HG03442 (cell line): ENCODE results near the gene GDF15.

ENCODE experiments used
- ATAC-seq: cut with Tn5 transposase; IDR thresholded peaks from one replicate; pipeline ENCODE4 v1.9.1; 2021; ENCODE audit warnings: mild to moderate bottlenecking, moderate library complexity; ENCODE audit not compliant: unreplicated experiment

The GDF15 gene

DNA sequence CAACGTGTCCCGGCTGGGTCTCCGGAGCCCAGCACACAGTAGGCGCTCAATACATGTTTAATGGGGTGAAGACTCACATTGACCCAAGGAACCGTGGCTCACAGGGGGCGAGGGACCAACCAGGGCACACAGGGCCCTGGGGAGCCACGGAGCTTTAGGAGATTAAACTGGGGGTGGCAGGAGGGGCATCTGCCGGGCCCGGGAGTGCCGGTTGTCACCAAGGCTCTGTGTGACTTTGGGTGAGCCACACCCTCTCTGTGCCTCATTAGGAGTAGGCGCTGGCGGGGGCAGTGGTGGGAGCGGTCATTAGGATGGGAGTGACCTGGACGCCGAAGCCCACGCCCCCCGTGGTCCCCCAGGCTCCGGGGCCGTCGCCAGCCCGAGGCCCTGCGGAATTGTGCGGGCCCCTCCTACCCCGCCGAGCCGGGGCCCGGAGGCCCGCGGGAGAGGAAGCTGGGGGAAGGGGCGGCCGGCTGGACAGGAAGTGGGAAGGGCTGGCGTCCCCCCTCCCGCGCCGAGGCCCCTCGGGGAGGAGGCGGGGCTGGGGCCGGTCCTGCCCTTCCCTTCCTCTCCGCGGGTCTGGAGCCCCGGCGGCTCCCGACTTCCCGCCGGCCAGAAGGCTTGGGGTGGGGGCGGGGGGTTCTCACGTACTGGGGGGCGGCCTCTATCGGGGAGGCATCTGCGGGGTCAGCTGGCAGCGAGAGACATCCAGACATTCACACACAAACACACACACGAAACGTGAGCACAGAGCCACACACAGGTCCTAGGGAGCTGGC lies 31.5 kb downstream of the GDF15 start:
- ATAC-seq: no peak

GRCh38 chr19:18418029-18418482 lies 32.1 kb downstream of the GDF15 start:
- no peak for ATAC-seq

GRCh38 chr19:18418483-18419194 lies 32.7 kb downstream of the GDF15 start:
- peak; percentile 2 for ATAC-seq

DNA sequence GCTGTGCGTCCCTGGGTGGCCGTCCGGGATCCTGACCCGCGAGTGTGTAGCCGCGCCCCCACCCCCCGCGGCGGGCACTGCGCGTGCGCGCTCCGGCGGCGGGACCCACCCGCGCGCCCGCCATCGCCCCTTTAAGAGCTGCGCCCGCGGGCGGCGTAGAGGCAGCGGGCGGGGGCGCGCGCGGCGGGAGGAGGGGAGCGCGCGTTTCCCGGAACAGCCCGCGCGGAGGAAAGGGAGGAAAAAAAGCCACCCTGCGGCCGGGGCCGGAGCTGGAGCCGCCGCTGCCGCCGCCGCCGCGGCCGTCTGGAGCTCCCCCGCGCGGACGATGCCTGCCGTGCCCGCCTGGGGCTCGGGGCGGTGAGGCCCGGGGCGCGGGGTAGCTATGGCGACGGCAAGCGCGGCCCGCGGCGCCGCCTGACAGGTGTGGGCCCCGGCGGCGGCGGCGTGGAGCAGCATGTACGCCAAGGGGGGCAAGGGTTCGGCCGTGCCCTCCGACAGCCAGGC lies 33.3 kb downstream of the GDF15 start, which contains the start of gene SSBP4:
Gene SSBP4, plus strand, starts transcription at position 204 of the 504 bp plus-strand sequence. Its CDS starts 251 bp downstream, at position 455.
- ATAC-seq: peak; percentile 36

DNA sequence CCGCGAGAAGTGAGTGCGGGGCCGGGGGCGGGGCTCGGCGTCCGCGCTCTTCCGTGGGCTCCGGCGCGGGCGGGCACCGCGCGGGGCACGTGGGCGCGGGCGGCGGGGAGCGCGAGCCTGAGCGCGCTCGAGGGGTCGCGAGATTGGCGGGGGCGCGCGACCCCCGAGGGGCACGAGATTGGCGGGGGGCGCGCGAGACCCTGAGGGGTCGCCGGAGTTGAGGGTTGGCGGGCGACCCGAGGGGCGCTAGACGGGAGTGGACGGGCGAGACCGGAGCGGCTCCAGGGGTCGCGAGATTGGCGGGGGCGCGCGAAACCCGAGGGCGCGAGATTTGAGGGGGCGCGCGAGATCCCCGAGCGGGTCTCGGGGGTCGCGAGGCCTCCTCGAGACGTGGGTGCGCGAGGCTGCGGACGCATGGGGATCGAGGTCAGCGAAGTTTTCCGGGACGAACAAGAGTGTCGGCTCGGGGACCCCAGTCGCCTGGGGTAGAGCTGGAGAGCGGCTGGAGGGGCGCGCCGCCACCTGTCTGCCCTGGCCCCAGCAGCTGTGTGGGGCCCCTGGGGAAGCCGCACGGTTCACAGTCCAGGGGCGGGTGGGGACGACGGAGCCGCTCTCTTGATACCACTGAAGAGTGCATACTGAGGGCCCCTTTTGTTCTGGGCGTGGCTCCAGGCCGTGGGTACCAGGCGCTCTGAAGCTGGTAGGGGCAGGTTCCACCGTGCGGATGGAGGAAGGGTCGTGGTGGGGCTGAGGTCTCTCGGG lies 33.9 kb downstream of the GDF15 start:
- ATAC-seq: peak; percentile 16

DNA sequence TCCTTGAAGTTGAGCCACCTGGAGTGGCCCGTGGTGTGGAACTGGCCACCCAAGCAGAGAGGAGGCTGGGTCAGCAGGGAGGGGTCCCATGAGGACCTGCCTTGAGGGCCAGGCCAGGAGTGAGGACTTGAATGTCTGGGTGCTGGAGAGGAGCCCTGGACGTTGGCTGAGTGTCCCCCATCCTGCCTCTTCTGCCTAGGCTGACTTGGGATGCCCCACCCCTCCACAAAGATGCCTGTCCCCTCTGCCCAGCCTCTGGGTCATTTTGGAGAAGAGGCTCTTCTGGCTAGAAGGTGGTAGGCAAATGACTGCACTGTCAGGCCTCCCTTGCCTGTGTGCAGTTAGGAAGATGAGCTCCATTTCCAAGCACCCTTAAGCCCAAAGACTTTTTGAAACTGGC lies 35.0 kb downstream of the GDF15 start:
- ATAC-seq: no peak

GRCh38 chr19:18421371-18421959 lies 35.5 kb downstream of the GDF15 start:
- no peak for ATAC-seq

DNA sequence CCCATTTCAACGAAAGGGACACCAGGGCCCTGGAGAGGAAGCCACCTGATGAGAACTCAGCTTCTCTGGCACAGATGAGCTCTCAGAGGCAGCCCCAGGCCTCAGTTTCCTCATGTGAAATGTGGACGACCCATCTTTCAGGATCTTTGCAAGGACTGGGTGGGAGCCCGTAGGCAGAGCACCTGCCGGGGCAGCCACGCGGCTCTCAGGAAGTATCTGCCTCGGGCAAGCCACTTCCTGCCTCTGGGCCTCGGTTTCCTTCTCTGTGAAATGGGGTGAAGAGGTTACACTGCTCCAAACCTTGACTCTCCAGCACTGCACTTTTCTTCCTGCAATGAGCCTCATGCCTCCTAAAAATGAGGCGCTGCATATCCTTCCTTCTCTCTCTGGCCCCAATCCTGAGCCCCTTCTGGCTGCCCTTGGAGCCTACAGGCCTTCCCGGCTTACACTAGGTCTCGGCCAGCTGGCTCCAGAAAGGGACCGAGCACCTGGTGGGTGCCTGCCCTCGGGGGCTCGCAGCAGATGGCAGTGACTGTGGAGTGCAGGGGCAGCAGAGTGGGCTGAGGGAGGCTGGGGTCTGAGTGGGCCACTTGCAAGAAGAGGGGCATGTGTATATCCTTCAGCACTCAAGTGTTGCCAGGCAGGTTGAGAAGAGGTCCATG lies 36.7 kb downstream of the GDF15 start:
- ATAC-seq: no peak

DNA sequence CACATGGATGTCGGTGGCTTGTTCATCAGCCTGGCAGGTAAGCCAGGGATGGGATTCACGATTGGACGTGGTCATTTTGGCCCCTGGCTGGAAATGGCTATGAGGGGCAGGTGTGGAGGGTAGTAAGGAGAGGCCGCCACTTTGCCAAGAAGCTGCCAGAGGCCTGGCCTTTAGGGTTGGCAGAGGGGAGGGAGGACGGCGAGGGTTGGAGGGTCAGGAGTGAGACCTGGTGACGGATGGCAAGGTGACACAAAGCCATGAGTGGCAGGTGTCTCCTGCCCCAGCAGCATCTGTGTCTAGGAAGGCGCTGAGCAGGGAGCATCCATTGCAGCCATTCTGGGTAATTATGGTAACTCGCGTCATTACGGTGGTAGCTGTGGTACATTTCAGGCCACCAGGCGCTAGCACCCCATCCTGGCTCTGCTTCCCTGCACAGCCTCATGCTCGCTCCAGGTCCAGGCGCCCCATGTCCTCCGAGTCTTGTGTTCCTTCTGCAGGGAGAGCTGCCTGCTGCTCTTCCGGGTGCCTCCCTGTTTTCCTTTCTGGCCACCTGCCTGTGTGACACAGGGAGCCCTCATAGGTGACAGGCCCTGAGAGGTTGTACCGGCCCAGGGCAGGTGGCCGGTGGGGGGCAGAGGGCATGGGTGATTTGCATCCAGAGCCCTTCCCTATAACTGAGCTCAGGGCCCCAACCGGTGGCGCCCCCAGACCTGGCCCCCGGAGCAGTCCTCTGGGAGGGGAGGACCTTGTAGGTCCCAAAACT lies 37.5 kb downstream of the GDF15 start:
- no peak for ATAC-seq

DNA sequence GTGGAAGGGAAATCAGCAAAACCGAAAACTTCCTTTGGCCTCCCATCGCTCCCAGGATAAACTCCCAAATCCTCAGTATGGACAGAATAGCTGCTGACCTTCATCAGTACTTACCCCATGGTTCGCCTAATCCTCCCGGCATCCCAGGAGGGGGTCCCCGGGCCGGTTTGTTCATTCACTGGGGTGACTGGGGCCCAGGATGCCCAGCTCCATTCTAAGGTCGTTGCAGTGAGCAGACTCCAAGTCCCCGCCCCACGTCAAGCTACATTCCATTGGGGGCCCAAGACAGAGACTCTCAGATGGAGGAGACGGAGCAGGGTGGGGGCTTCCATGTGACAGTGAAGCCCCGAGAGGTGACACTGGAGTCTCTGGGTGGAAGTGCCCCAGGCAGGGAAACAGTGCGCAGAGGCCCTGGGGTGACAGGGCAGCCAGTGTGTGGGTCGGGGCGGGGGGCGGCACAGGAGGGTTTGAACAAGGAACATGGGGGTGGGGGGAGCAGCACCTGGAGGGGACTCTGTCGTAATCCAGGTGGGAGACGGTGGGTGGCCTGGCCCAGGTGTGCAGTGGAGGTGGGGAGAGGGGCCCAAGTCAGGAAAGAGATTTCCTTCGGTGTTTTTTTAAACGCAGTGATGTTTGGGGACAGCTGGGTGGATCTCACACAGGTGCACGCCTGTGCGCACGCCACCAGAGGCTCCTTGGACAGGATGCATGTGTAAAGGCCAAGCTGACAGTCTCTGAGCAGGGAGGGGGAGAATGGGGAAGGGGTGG lies 38.3 kb downstream of the GDF15 start:
- no peak for ATAC-seq

DNA sequence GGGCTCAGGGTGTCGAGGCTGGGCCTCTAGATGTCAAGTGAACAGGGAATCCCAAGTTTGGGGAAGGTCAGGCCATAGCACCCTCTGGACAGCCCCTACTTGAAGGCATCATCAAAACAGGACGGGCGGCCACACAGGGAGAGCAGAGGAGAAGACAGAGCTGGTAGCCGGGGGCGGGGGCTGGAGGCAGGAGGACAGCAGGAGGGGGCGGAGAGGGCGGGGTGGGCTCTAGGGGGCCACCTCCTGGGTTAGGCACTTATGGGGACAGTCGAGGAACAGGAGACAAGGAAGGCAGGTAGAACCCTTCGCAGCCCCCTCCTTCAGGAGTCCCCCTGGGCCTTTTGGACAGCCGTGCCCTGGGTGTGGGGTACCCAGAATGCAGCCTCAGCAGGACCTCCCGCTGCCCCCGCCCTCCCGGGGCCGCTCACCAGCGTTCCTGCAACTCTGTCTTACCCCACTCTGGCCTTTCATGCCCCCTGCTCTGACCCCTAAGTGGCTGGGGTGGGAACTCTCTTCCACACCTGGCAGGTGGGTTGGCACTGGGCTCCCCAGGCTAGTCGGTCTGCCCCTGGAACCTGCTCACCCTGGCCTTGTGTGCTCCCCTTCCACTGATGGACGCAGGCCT lies 39.0 kb downstream of the GDF15 start:
- no peak for ATAC-seq

DNA sequence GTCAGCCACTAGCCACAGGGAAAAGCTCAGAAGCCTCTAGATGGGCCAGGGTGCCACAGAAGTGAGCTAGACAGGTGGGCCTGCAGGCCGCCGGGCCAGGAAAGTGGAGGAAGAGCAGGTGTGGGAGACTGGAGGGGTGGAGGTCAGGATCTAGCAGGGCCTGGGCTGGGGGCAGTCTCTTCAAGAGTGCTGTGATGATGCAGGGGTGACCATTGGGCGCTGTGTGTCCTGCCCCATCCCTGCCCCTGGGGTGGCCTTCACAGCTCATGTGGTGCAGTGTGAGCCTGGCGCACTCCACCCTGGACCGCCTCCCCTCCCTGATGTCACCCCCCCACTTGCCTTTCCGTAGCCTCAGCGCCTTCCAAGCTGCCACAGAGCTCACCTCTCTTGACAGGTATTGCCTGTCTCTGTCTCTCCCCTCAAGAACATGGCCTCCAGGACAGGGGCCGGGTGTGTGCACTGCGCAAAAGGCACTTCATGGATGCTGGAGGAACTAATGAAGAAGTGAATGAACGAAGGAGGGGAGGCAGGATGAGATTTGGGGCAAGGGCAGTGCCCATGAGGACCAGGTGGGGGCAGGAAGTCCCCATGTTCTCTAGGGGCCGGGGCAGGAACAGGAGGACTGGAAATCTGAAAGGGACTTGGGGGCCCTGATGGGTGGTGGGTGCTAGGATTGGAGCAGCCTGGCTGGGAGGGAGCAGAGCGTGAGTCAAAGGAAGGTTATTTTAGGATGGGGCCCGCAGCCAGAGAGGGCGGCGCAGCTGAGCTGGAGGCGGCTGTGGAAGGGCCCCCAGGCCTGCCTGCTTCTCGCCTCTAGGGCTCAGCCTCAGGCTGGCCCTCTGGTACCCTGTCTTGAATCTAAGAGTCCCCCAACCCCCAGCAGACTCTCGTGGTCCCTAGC lies 39.8 kb downstream of the GDF15 start:
- ATAC-seq: no peak

DNA sequence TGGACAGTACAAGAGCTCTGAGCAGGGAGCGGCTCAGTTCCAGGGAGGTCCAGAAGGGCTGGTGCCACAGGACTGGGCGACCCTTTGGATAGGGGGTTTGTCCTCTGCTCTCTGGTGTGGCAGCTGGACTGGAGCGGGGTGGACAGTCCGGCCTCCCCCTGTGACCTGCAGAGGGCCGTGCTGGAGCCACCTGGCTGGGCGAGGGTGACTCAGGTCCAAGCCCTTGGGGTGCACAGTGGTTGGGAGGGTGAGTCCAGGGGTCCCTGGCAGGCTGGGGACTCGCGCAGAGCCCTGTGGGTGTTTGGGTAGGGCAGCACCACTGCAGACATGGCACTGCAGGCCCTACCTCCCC lies 40.4 kb downstream of the GDF15 start:
- no peak for ATAC-seq

DNA sequence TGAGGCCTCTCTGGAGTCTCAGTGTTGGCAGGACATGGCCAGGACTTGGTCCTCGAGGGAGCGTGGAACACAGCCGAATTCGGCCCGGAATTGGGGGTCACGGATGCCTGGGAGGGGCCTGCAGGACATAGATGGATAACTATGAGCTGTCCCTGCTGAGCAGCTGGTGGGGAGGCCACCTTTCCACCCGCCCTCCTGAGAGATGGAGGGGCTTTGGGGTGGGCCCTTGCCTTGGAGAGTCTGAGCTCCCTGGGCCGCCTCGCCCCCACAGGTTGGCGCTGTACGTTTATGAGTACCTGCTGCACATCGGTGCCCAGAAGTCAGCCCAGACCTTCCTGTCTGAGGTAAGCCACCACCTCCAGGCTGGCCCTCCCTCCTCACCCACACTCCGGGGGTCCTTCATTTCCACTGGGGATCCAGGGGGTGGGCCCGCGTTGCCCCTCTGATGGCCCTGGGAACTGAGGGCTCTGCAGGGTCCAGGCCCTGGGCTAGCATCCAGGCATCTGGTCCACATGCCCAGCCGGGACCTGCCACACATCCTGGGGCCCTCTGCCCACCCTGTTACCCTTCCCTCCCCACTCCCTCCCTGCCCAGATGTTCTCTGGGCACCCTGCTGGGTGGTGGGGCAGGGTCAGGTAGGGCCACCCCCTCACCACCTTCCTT lies 41.3 kb downstream of the GDF15 start:
- ATAC-seq: no peak

GRCh38 chr19:18427743-18428113 lies 41.8 kb downstream of the GDF15 start:
- no peak for ATAC-seq

DNA sequence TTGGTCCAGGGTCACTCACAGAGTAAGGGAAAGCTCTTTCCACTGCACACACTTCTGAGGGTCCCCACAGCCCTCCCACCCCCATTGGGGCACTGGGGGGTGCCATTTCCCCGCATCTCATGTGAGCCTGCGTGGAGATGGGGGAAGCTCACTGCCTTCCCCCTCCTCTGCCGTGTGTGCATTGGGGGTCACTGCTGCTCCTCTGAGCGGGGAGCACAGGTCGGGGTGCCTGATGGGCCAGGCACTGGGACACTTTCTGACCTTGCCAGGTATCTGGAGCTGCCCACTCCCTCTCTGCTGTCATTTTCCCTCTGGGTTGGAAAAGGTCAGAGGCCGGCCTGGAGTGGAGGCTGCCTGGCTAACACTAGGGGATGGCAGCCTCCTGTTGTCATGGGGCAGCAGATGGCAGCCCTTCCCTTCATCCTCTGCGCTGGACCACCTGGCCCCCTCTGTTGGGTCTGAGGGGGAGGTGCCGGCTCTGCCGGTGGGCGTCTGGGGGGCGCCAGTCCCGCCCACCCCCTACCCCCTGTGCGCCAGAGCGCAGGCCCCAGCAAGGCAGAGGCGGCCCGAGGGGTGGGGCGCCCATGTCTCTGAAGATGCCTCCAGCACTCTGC lies 42.3 kb downstream of the GDF15 start:
- peak; percentile 3 for ATAC-seq
